ENCODE measurements around the gene NDUFAF5. TPM values are rescaled to one million over a fixed set of nuclear protein-coding genes. Genes with fewer than 3 reads are reported as not detected.

The NDUFAF5 gene
- total and polyA plus RNA-seq, 2 donors (not counting 3 experiments of a cell fraction or from before 2014, with no cell fraction given): 9.8 to 26.4 TPM

DNA sequence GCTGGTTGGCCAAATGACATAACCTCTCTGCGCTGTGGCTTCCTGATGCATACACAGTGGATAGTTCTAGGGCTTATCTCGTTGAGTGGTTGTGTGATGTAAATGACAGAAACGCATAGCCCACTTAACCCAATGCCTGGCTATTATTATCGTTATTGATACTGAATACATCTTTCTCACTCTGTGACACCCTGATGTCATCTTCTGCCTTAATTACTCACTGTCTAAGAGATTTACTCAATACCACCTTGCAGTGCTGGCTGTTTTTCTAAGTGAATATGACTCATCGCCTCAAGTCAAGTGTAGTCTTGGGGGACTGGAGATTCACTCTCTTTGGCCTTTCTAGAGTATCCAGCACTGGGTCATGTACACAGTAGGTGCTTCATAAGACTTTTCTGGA lies 73.6 kb downstream of the NDUFAF5 start:
- Histone ChIP-seq H3K9ac (replicated peaks; ENCODE audit: extremely low read depth, insufficient read depth, low read length) (no peak overlapping the region), H3K9me1 (replicated peaks; ENCODE audit: control insufficient read depth, extremely low read depth, insufficient read depth, low read length) (no peaks in the 10 kb centered on the region), H3K4me2 (ENCODE audit: insufficient read depth, low read length) (no peak overlapping the region), H3K36me3 (ENCODE audit: control insufficient read depth in 2 of 2, extremely low read depth in 1 of 2, insufficient read depth in 2 of 2, low read length in 2 of 2) (no peaks in the 10 kb centered on the region), H2AFZ (ENCODE audit: low read depth, low read length) (no peak overlapping the region), H3K4me1 (ENCODE audit: control insufficient read depth, extremely low read depth, insufficient read depth, low read length) (no peaks in the 10 kb centered on the region), H4K20me1 (replicated peaks; ENCODE audit: control insufficient read depth, extremely low read depth, insufficient read depth, low read length) (no peaks in the 10 kb centered on the region), H3K79me2 (ENCODE audit: control insufficient read depth, insufficient read depth, low read length) (no peaks in the 10 kb centered on the region), H3K27me3 (ENCODE audit: control insufficient read depth in 2 of 2, insufficient read depth in 2 of 2, low read length in 2 of 2) (no peaks in the 10 kb centered on the region), H3K9me3 (replicated peaks; ENCODE audit: control insufficient read depth, insufficient read depth, low read length) (no peaks in the 10 kb centered on the region), H3K4me3 (replicated peaks in 1 of 3; ENCODE audit: insufficient read depth in 1 of 3, low read depth in 1 of 3, low read length in 3 of 3) (no peak overlapping the region), H3K27ac (ENCODE audit: insufficient read depth, low read depth, low read length) (no peak overlapping the region)
- FAIRE-seq: no peak
- ChIA-PET CTCF (interaction anchor here (0.6 kb wide), 1 partner anchor 11 kb away, joined by 3 read pairs; no protein-coding TSS in a partner anchor), POLR2A (no interaction called here)
- intact Hi-C loops (cut with micrococcal nuclease): no loop called here
- DNase-seq (ENCODE audit: low read depth, low spot score): no peak
- TF ChIP-seq FOS (IDR thresholded peaks at IDR 0.05; ENCODE audit: borderline replicate concordance, insufficient read depth, low read length): no peak
- TF ChIP-seq POLR2AphosphoS5 (IDR thresholded peaks at IDR 0.05; ENCODE audit: insufficient read depth, low read depth, low read length): no peak
- no peak for TF ChIP-seq POLR2A (IDR thresholded peaks at IDR 0.05; ENCODE audit: low read depth, low read length)
- TF ChIP-seq MYC (IDR thresholded peaks at IDR 0.05; ENCODE audit: low read depth, low read length): no peak
- TF ChIP-seq, protein P1, sequence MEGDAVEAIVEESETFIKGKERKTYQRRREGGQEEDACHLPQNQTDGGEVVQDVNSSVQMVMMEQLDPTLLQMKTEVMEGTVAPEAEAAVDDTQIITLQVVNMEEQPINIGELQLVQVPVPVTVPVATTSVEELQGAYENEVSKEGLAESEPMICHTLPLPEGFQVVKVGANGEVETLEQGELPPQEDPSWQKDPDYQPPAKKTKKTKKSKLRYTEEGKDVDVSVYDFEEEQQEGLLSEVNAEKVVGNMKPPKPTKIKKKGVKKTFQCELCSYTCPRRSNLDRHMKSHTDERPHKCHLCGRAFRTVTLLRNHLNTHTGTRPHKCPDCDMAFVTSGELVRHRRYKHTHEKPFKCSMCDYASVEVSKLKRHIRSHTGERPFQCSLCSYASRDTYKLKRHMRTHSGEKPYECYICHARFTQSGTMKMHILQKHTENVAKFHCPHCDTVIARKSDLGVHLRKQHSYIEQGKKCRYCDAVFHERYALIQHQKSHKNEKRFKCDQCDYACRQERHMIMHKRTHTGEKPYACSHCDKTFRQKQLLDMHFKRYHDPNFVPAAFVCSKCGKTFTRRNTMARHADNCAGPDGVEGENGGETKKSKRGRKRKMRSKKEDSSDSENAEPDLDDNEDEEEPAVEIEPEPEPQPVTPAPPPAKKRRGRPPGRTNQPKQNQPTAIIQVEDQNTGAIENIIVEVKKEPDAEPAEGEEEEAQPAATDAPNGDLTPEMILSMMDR (IDR thresholded peaks at IDR 0.05; ENCODE audit: extremely low read depth in 1 of 2, insufficient read depth in 1 of 2, low read depth in 1 of 2, low read length in 2 of 2): no peak
- TF ChIP-seq GATA2 (IDR thresholded peaks at IDR 0.05; ENCODE audit: insufficient read depth, insufficient read length, low read depth, low read length): no peak
- no peak for TF ChIP-seq JUN (IDR thresholded peaks at IDR 0.05; ENCODE audit: borderline replicate concordance, insufficient read depth, insufficient read length, low read depth)
- TF ChIP-seq, protein P2, sequence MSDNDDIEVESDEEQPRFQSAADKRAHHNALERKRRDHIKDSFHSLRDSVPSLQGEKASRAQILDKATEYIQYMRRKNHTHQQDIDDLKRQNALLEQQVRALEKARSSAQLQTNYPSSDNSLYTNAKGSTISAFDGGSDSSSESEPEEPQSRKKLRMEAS (IDR thresholded peaks at IDR 0.05; ENCODE audit: insufficient read depth, insufficient read length): no peak
- no peak for TF ChIP-seq EZH2 (IDR thresholded peaks at IDR 0.05; ENCODE audit: borderline replicate concordance, low read depth, low read length, severe bottlenecking)
- dilution Hi-C loops (cut with MboI; ENCODE audit: extremely low pct_ligation_motif_present, low sequenced_read_pairs): no loop called here
- no TSS peak for BruUV-seq (replicated peaks)
